ENCODE measurements around the gene GFER.

DNA sequence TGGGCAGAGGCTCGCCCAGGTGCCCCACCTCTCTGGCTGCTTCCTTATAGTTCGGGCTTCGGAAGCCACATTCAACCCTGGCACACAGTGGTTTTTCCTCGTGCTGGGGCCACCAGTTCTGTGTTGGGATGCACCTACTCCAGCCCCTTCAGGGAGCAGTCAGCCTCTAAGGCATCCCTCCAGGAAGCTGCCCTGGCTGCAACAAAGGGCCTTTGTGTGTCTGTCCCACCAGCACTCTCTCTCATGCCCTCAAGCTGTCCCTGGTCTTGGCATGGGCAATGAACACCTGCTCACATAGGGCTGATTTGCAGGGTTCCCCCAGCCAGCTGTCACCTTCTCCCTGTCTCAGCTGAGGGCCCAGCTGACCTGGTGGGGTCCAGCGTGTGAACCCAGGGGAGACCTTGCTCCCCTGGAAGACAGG, 2.0 kb upstream of the GFER start:
- no peak for TF ChIP-seq EP300 (IDR thresholded peaks at IDR 0.05; ENCODE audit: borderline replicate concordance)
- no peak for TF ChIP-seq REST (IDR thresholded peaks at IDR 0.05; ENCODE audit: low read depth)
- TF ChIP-seq RAD21 (IDR thresholded peaks at IDR 0.05; ENCODE audit: low read depth): no peak

Measured in Ishikawa (cell line).